GM06990 (cell line): ENCODE results near the gene RAD51D.
"Not testable (repeated sequence)": the region's sequence is repeated elsewhere in the genome, so short reads cannot be mapped to it uniquely, and the experiment has no call there.

Experiments used
- DNase-seq: peaks from one replicate; pipeline ENCODE4 v3.0.0-alpha.2; 2011; ENCODE audit not compliant: insufficient read length; ENCODE audit errors: extremely low read depth
- H3K27me3 ChIP-seq: replicated peaks from 2 replicates; pipeline ENCODE4 v1.6.0; 2011; ENCODE audit warnings: low read length; ENCODE audit not compliant: control insufficient read depth, insufficient read depth
- H3K36me3 ChIP-seq: 2 replicates; pipeline ENCODE4 v1.5.1; 2011; ENCODE audit warnings: low read length; ENCODE audit not compliant: control insufficient read depth, insufficient read depth
- H3K4me3 ChIP-seq: replicated peaks from 2 replicates; pipeline ENCODE4 v1.5.1; 2011; ENCODE audit warnings: low read depth, mild to moderate bottlenecking, control low read depth, low read length
- CTCF ChIP-seq: IDR thresholded peaks from 2 replicates; pipeline ENCODE4 v1.5.1; 2011; ENCODE audit warnings: low read length, control low read depth, mild to moderate bottlenecking, inconsistent platforms; ENCODE audit not compliant: insufficient read depth, poor library complexity, severe bottlenecking

Gene RAD51D

GRCh38 chr17:35095741-35096140 is 23.9 kb downstream of the RAD51D start:
- DNase-seq: no peak
- no peak for TF ChIP-seq CTCF
- H3K27me3 ChIP-seq: no peaks in the 10 kb centered on the region
- peaks cover 6% of the 10 kb centered on the region for H3K36me3 ChIP-seq
- H3K4me3 ChIP-seq: no peak overlapping the region

- DNase-seq: no peak
- no peak for TF ChIP-seq CTCF
- H3K36me3 ChIP-seq: peaks cover 3% of the 10 kb centered on the region
- no peaks in the 10 kb centered on the region for H3K27me3 ChIP-seq
- H3K4me3 ChIP-seq: no peak overlapping the region
Measured at GRCh38 chr17:35094902-35095301, 24.8 kb downstream of the RAD51D start.

GRCh38 chr17:35090707-35091106 is 29.0 kb downstream of the RAD51D start:
- not testable (repeated sequence) for H3K27me3 ChIP-seq, H3K36me3 ChIP-seq, H3K4me3 ChIP-seq, DNase-seq

- no peak for TF ChIP-seq CTCF
- Histone ChIP-seq H3K27me3 (no peaks in the 10 kb centered on the region), H3K36me3 (no peaks in the 10 kb centered on the region), H3K4me3 (peak overlapping the region; percentile 57)
- no peak for DNase-seq
Measured at GRCh38 chr17:35089586-35090296, 29.9 kb downstream of the RAD51D start.

- TF ChIP-seq CTCF: peak; percentile 50
- Histone ChIP-seq H3K36me3 (no peaks in the 10 kb centered on the region), H3K4me3 (peak overlapping the region; percentile 69), H3K27me3 (no peaks in the 10 kb centered on the region)
- peak; percentile 91 for DNase-seq
Measured at GRCh38 chr17:35088881-35089585, 30.6 kb downstream of the RAD51D start.

- H3K36me3 ChIP-seq: no peaks in the 10 kb centered on the region
- H3K27me3 ChIP-seq: no peaks in the 10 kb centered on the region
- peak overlapping the region; percentile 69 for H3K4me3 ChIP-seq
- no peak for TF ChIP-seq CTCF
- DNase-seq: no peak
Measured at GRCh38 chr17:35088356-35088880, 31.2 kb downstream of the RAD51D start.
